Suprapubic skin (tissue), 3 donors: ENCODE results near the gene TANK.

Source experiments
- EP300 ChIP-seq: sonication (generic); formaldehyde crosslinking; IDR thresholded peaks from one replicate; pipeline ENCODE4 v1.6.1; 2017; ENCODE audit warnings: antibody characterized with exemption
- POLR2A ChIP-seq, 2 donors: fragments of 450-650 bp; IDR thresholded peaks; one replicate each; pipeline ENCODE4 v1.6.1; 2017; ENCODE audit warnings: antibody characterized with exemption in 2 of 2, mild to moderate bottlenecking in 2 of 2, moderate library complexity in 2 of 2
- TF ChIP-seq, protein P1 (sequence below), 2 donors: fragments of 200-600 bp in 1 of 2; fragments of 450-650 bp in 1 of 2; sonication (generic) in 1 of 2; IDR thresholded peaks; one replicate each; pipeline ENCODE4 v1.5.1; 2016 to 2019; ENCODE audit warnings: antibody characterized with exemption in 2 of 2, mild to moderate bottlenecking in 1 of 2, moderate library complexity in 1 of 2

- TF ChIP-seq, protein P1, sequence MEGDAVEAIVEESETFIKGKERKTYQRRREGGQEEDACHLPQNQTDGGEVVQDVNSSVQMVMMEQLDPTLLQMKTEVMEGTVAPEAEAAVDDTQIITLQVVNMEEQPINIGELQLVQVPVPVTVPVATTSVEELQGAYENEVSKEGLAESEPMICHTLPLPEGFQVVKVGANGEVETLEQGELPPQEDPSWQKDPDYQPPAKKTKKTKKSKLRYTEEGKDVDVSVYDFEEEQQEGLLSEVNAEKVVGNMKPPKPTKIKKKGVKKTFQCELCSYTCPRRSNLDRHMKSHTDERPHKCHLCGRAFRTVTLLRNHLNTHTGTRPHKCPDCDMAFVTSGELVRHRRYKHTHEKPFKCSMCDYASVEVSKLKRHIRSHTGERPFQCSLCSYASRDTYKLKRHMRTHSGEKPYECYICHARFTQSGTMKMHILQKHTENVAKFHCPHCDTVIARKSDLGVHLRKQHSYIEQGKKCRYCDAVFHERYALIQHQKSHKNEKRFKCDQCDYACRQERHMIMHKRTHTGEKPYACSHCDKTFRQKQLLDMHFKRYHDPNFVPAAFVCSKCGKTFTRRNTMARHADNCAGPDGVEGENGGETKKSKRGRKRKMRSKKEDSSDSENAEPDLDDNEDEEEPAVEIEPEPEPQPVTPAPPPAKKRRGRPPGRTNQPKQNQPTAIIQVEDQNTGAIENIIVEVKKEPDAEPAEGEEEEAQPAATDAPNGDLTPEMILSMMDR (IDR thresholded peaks at IDR 0.05), result no peak
- TF ChIP-seq POLR2A (IDR thresholded peaks at IDR 0.05) (no peak), EP300 (no peak)
Measured at GRCh38 chr2:161245671-161246070, 85.4 kb downstream of the TANK start.
